GM13976 (cell line): Measurements from ENCODE around the gene AS3MT.
A peak's percentile ranks its signal among the peaks of the same experiment; 100 is the strongest.
"Not testable (repeated sequence)": the region's sequence is repeated elsewhere in the genome, so short reads cannot be mapped to it uniquely, and the experiment has no call there.

Experiments used
- DNase-seq: peaks from one replicate; pipeline ENCODE4 v3.0.0; 2012; ENCODE audit warnings: low spot score
- in situ Hi-C: fragments of 300-500 bp; cut with MboI; formaldehyde crosslinking; loops from one replicate; pipeline ENCODE4 v1.12.0; 2022; ENCODE audit warnings: low sequenced_read_pairs, mixed read lengths, inconsistent platforms; ENCODE audit not compliant: unreplicated experiment
- TF ChIP-seq, protein P1 (sequence below): IDR thresholded peaks from 2 replicates; pipeline ENCODE4 v1.5.1; 2012; ENCODE audit warnings: borderline replicate concordance, mild to moderate bottlenecking; ENCODE audit not compliant: insufficient read depth; ENCODE audit errors: extremely low read depth, missing control alignments, control extremely low read depth

AS3MT gene, protein sequence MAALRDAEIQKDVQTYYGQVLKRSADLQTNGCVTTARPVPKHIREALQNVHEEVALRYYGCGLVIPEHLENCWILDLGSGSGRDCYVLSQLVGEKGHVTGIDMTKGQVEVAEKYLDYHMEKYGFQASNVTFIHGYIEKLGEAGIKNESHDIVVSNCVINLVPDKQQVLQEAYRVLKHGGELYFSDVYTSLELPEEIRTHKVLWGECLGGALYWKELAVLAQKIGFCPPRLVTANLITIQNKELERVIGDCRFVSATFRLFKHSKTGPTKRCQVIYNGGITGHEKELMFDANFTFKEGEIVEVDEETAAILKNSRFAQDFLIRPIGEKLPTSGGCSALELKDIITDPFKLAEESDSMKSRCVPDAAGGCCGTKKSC

DNA sequence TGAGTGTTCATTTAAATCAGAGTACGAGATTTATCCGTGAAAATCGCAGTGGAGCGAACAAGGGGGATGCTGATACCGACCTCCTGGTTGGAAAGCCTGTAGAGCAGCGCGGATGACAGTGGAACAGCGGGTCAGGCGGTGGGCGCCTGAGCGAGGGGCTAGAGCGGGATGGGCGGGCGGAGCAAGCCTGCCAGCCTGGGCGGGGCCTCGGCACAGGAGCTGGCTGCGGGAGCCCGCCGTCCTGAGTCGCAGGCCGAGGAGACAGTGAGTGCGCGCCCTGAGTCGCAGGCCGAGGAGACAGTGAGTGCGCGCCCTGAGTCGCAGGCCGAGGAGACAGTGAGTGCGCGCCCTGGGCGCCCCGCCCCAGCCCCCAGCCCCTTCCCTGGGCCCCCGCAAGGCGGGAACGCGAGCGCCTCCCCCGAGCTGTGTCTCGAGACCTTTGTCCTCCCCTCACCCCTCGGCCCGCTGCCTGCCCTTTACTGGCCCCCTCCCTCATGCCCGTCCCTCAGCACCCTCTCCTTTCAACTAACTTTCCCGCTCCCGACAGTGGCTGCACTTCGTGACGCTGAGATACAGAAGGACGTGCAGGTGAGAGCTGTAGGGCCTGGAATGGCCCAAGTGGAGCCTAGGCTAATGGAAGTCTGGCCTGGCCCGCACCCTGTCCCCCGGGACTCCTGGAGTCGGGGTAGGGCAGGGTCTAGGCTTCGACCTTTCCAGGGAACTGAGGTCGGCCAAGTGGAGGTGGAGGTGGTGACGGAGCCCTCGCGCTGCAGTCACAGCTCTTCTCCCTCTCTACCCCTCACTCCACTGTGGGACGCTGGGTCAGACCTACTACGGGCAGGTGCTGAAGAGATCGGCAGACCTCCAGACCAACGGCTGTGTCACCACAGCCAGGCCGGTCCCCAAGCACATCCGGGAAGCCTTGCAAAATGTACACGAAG, at the start of gene AS3MT:
Gene AS3MT (plus strand): TSS at position 213 of the 941 bp plus-strand sequence. CDS start 123 bp downstream, at position 336.
- TF ChIP-seq, protein P1, sequence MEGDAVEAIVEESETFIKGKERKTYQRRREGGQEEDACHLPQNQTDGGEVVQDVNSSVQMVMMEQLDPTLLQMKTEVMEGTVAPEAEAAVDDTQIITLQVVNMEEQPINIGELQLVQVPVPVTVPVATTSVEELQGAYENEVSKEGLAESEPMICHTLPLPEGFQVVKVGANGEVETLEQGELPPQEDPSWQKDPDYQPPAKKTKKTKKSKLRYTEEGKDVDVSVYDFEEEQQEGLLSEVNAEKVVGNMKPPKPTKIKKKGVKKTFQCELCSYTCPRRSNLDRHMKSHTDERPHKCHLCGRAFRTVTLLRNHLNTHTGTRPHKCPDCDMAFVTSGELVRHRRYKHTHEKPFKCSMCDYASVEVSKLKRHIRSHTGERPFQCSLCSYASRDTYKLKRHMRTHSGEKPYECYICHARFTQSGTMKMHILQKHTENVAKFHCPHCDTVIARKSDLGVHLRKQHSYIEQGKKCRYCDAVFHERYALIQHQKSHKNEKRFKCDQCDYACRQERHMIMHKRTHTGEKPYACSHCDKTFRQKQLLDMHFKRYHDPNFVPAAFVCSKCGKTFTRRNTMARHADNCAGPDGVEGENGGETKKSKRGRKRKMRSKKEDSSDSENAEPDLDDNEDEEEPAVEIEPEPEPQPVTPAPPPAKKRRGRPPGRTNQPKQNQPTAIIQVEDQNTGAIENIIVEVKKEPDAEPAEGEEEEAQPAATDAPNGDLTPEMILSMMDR = no peak

DNA sequence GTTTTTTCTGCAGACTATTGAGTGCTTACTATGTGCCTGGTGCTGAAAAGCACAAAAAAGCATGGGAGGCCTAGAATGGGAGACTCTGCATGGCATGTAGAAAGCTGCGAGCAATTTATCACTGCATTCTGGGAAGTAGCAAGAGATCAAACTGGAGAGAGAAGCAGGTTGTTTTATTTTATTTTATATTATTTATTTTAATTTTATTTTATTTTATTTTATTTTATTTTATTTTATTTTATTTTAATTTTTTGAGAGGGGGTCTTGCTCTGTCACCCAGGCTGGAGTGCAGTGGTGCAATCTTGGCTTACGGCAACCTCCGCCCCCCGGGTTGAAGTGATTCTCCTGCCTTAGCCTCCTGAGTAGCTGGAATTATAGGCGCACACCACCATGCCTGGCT, 49.3 kb upstream of the AS3MT start:
- DNase-seq, in situ Hi-C loops: not testable (repeated sequence)

More for the DNA sequence above, at the start of gene AS3MT:
- in situ Hi-C loops = no loop called here
- DNase-seq = peak; percentile 54

DNA sequence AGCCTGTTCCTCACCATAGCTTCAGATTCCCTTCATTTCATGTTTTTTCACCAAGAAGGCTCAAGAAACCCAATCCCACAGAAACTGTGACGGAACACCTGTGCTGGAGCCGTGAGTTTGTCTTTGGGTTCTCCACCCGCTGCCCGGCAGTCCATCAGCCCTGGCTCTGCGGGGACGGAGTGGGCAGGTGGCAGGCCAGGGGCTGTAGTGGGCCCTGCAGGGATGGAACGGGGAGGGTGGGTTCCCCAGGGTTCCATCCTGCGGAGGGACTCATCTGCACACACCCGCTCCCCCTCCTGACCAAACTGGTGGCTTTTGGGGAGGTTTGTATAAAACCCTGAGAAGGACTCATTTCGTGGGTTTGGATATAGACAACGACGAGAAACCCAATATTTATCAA, 47.0 kb upstream of the AS3MT start:
- TF ChIP-seq, protein P1 = no peak
- in situ Hi-C loops = no loop called here
- DNase-seq = no peak

DNA sequence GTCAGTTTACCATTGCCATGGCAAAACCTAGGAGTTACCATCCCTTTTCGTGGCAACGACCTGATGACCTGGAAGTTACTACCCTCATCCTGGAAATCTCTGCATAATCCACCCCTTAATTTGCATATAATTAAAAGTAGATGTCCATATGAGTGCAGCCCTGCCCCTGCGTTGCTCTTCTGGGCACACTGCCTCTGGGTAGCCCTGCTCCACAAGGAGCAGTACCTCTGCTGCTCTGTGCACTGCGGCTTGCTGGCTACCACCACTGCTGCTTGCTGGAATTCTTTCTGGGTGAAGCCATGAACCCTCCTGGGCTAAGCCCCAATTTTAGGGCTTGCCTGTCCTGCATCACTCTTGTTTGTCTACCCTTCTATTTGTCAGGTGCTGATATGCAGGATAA, 44.6 kb upstream of the AS3MT start:
- in situ Hi-C loops = no loop called here
- TF ChIP-seq, protein P1 = no peak
- DNase-seq = no peak

DNA sequence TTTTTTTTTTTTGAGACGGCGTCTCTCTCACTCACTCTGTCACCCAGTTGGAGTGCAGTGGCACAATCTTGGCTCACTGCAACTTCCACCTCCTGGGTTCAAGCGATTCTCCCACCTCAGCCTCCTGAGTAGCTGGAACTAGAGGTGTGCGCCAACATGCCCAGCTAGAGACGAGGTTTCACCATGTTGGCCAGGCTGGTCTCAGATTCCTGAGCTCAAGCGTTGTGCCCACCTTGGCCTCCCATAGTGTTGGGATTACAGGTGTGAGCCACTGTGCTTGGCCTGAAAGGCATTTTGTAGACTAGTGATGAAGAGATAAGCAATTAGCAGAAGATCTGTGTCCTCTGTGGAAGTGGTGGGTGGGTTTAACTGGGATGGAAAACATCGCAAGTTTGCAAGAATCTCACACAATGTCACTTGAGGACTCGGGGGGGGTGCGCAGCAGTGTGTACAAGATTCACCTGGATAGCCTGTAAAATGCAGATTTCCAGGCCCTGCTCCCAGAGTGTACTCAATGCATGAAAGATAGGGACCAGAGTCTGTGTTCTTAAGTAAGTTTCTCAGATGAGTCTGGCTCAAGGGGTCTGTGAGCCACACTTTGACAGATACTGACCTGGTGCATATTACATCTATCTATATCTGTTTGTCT, 43.0 kb upstream of the AS3MT start:
- TF ChIP-seq, protein P1 = no peak
- in situ Hi-C loops = no loop called here
- DNase-seq = no peak

DNA sequence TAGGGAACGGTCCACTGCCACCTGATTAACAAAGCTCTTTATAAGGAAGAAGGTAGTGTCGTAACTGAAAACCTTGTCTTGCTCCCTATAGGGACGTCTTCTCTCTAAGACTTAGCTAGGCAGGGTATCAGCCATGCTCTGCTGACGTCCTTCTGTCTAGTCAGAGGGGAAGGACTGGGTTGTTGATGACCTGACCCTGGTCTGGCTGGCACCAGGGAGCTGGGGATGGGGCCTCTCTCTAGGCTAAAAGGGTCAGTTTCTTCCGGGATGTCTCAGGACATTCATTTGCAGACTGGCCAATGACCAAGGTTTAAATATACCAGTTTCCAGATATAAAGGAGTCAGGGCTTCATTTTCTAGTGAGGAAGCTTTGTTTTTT, 41.7 kb upstream of the AS3MT start:
- TF ChIP-seq, protein P1 = no peak
- in situ Hi-C loops = no loop called here
- DNase-seq = no peak
